Neural progenitor cell (in vitro differentiated cells): ENCODE measurements around the gene ACAP1. TPM values are rescaled to one million over a fixed set of nuclear protein-coding genes. Genes with fewer than 3 reads are reported as not detected.

Source experiments
- DNase-seq: peaks from one replicate; pipeline ENCODE4 v3.0.0-alpha.2; 2016; ENCODE audit warnings: low spot score
- H2AFZ ChIP-seq: fragments of 200-600 bp; sonication (generic); replicated peaks from 2 replicates; pipeline ENCODE4 v1.6.1; 2016; ENCODE audit warnings: antibody characterized with exemption
- H3F3A ChIP-seq: fragments of 200-600 bp; sonication (generic); 2 replicates; pipeline ENCODE4 v1.6.1; 2016; ENCODE audit warnings: antibody characterized with exemption, low read depth
- H3K27ac ChIP-seq: fragments of 200-600 bp; sonication (generic); 2 replicates; pipeline ENCODE4 v1.5.1; 2016; ENCODE audit warnings: mild to moderate bottlenecking
- H3K27me3 ChIP-seq: fragments of 200-600 bp; sonication (generic); 2 replicates; pipeline ENCODE4 v1.6.1; 2016; ENCODE audit warnings: mild to moderate bottlenecking, moderate library complexity
- H3K36me3 ChIP-seq: fragments of 200-600 bp; sonication (generic); 2 replicates; pipeline ENCODE4 v1.5.1; 2016
- H3K4me1 ChIP-seq: fragments of 200-600 bp; sonication (generic); 2 replicates; pipeline ENCODE4 v1.6.1; 2016; ENCODE audit warnings: mixed run types
- H3K4me2 ChIP-seq: fragments of 200-600 bp; sonication (generic); 2 replicates; pipeline ENCODE4 v1.6.1; 2016
- H3K4me3 ChIP-seq: fragments of 200-600 bp; sonication (generic); 2 replicates; pipeline ENCODE4 v1.5.1; 2016
- H3K79me2 ChIP-seq: fragments of 200-600 bp; sonication (generic); 2 replicates; pipeline ENCODE4 v1.6.1; 2016; ENCODE audit warnings: low read depth
- H3K9ac ChIP-seq: fragments of 200-600 bp; sonication (generic); 2 replicates; pipeline ENCODE4 v1.6.1; 2016
- H3K9me3 ChIP-seq: fragments of 200-600 bp; sonication (generic); 2 replicates; pipeline ENCODE4 v1.5.1; 2016; ENCODE audit warnings: low read depth
- H4K20me1 ChIP-seq: fragments of 200-600 bp; sonication (generic); 2 replicates; pipeline ENCODE4 v1.6.1; 2016; ENCODE audit warnings: low read depth
- H3K27ac Mint-ChIP-seq: 3 replicates; pipeline ENCODE4 v1.8.0; 2021; ENCODE audit warnings: mixed read lengths
- H3K27me3 Mint-ChIP-seq: 2 replicates; pipeline ENCODE4 v1.8.0; 2022; ENCODE audit warnings: low read depth, mild to moderate bottlenecking, inconsistent platforms, moderate library complexity, mixed read lengths; ENCODE audit not compliant: insufficient read depth
- H3K36me3 Mint-ChIP-seq: 3 replicates; pipeline ENCODE4 v1.8.0; 2021; ENCODE audit warnings: mixed read lengths
- H3K4me1 Mint-ChIP-seq: 3 replicates; pipeline ENCODE4 v1.8.0; 2021; ENCODE audit warnings: mixed read lengths
- H3K4me3 Mint-ChIP-seq: 3 replicates; pipeline ENCODE4 v1.8.0; 2021; ENCODE audit warnings: mild to moderate bottlenecking, moderate library complexity, mixed read lengths
- H3K9me3 Mint-ChIP-seq: 3 replicates; pipeline ENCODE4 v1.8.0; 2020; ENCODE audit warnings: mixed read lengths
- CTCF ChIP-seq: fragments of 200-600 bp; sonication (generic); IDR thresholded peaks from 2 replicates; pipeline ENCODE4 v1.5.1; 2017; ENCODE audit warnings: antibody characterized with exemption, mild to moderate bottlenecking
- EZH2 ChIP-seq: fragments of 200-600 bp; sonication (generic); IDR thresholded peaks from 2 replicates; pipeline ENCODE4 v1.6.1; 2017; ENCODE audit warnings: antibody characterized with exemption, mild to moderate bottlenecking, moderate library complexity
- EZH2phosphoT487 ChIP-seq: fragments of 200-600 bp; sonication (generic); IDR thresholded peaks from 2 replicates; pipeline ENCODE4 v1.6.1; 2017; ENCODE audit warnings: antibody characterized with exemption
- total RNA-seq: library from RNA; depleted of rRNA; stranded (reverse); fragments of >200 nt; gene quantifications from 2 replicates; pipeline ENCODE4 v1.2.3, GENCODE V29; 2015; ENCODE audit warnings: low replicate concordance

The ACAP1 gene
- total RNA-seq, 1 donor from 2014 or later = 0.65 TPM

- Histone ChIP-seq H3K79me2 (no peaks in the 10 kb centered on the region), H3K36me3 (no peaks in the 10 kb centered on the region), H3K4me2 (peak within 1 kb of the TSS; percentile 88), H3K27me3 (peaks cover 8% of the 10 kb centered on the region), H3K27ac (peak within 1 kb of the TSS; percentile 78), H3K4me3 (peak within 1 kb of the TSS; percentile 79), H3K9me3 (no peaks in the 10 kb centered on the region), H3K4me1 (peaks cover 9% of the 10 kb centered on the region), H3F3A (peaks cover 45% of the 10 kb centered on the region), H4K20me1 (peaks cover 7% of the 10 kb centered on the region), H3K9ac (peak within 1 kb of the TSS; percentile 67), H2AFZ (no peak within 1 kb of the TSS)
- H3K4me3 Mint-ChIP-seq = peak within 1 kb of the TSS; percentile 91
- H3K27ac Mint-ChIP-seq = peak within 1 kb of the TSS; percentile 92
- peak; percentile 62 for TF ChIP-seq CTCF
- no peak for TF ChIP-seq EZH2
- no peak for TF ChIP-seq EZH2phosphoT487
- DNase-seq = peak; percentile 96
- no peaks in the 10 kb centered on the region for H3K9me3 Mint-ChIP-seq
- H3K27me3 Mint-ChIP-seq = peaks cover 10% of the 10 kb centered on the region
- H3K4me1 Mint-ChIP-seq = peaks cover 55% of the 10 kb centered on the region
- H3K36me3 Mint-ChIP-seq = no peaks in the 10 kb centered on the region
These were observed 15.6 kb downstream of the ACAP1 start, which contains the start of gene KCTD11 for GRCh38 chr17:7351665-7352502. Gene KCTD11 (plus strand): TSS chr17:7352162.

DNA sequence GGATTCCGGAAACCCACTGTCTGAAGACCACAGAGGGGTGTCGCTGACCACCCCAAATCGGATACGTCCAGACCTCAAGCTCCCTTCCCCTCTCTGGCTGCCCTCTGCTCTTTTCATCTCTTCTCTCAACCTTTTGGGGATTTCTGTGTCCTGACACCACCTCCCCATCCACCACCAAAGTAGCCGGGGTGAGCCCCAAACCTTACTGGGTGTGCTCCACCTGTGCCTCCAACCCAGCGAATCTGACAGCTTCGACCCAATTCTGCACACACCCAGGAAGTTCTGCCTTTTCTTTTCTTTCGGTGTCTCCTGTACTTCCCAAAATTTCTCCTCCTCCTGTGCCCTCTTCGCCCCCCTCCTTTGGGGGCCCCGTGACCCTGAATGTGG is 16.2 kb downstream of the ACAP1 start:
- no peaks in the 10 kb centered on the region for H3K36me3 ChIP-seq
- no peak for DNase-seq
- H3K27ac ChIP-seq = no peak overlapping the region
- Mint-ChIP-seq H3K36me3 (no peaks in the 10 kb centered on the region), H3K4me3 (peak overlapping the region; percentile 91), H3K27ac (peak overlapping the region; percentile 92), H3K27me3 (peaks cover 10% of the 10 kb centered on the region), H3K9me3 (no peaks in the 10 kb centered on the region), H3K4me1 (peaks cover 55% of the 10 kb centered on the region)
- H2AFZ ChIP-seq = no peak overlapping the region
- peaks cover 45% of the 10 kb centered on the region for H3F3A ChIP-seq
- peaks cover 7% of the 10 kb centered on the region for H4K20me1 ChIP-seq
- peak overlapping the region; percentile 67 for H3K9ac ChIP-seq
- H3K9me3 ChIP-seq = no peaks in the 10 kb centered on the region
- peak overlapping the region; percentile 79 for H3K4me3 ChIP-seq
- H3K4me1 ChIP-seq = peaks cover 9% of the 10 kb centered on the region
- TF ChIP-seq EZH2 = no peak
- TF ChIP-seq CTCF = no peak
- no peaks in the 10 kb centered on the region for H3K79me2 ChIP-seq
- peaks cover 8% of the 10 kb centered on the region for H3K27me3 ChIP-seq
- peak overlapping the region; percentile 88 for H3K4me2 ChIP-seq

- no peaks in the 10 kb centered on the region for H3K36me3 Mint-ChIP-seq
- H3K4me1 ChIP-seq = peaks cover 9% of the 10 kb centered on the region
- TF ChIP-seq EZH2 (no peak), EZH2phosphoT487 (no peak), CTCF (no peak)
- H3K27ac ChIP-seq = no peak overlapping the region
- H2AFZ ChIP-seq = no peak overlapping the region
- peak overlapping the region; percentile 79 for H3K4me3 ChIP-seq
- H3F3A ChIP-seq = peaks cover 45% of the 10 kb centered on the region
- no peak for DNase-seq
- peaks cover 7% of the 10 kb centered on the region for H4K20me1 ChIP-seq
- H3K27me3 Mint-ChIP-seq = peaks cover 10% of the 10 kb centered on the region
- H3K36me3 ChIP-seq = no peaks in the 10 kb centered on the region
- H3K9ac ChIP-seq = no peak overlapping the region
- peaks cover 8% of the 10 kb centered on the region for H3K27me3 ChIP-seq
- H3K9me3 Mint-ChIP-seq = no peaks in the 10 kb centered on the region
- peak overlapping the region; percentile 88 for H3K4me2 ChIP-seq
- H3K4me3 Mint-ChIP-seq = peak overlapping the region; percentile 91
- H3K4me1 Mint-ChIP-seq = peaks cover 55% of the 10 kb centered on the region
- peak overlapping the region; percentile 92 for H3K27ac Mint-ChIP-seq
- H3K9me3 ChIP-seq = no peaks in the 10 kb centered on the region
- no peaks in the 10 kb centered on the region for H3K79me2 ChIP-seq
These were observed 16.7 kb downstream of the ACAP1 start for GRCh38 chr17:7352910-7353635.
